Gastroesophageal sphincter (tissue), 3 donors: Measurements from ENCODE around the gene TRIOBP.

ENCODE experiments used
- CTCF ChIP-seq, 4 experiments: fragments of 200-600 bp in 2 of 4; fragments of 450-650 bp in 2 of 4; sonication (generic) in 1 of 4; IDR thresholded peaks; one replicate each; pipeline ENCODE4 v1.5.1; 2017 to 2019; ENCODE audit warnings: antibody characterized with exemption in 4 of 4, mild to moderate bottlenecking in 2 of 4, moderate library complexity in 2 of 4
- POLR2A ChIP-seq, 2 donors: fragments of 450-650 bp; IDR thresholded peaks; one replicate each; pipeline ENCODE4 v1.6.1; 2017; ENCODE audit warnings: antibody characterized with exemption in 2 of 2, mild to moderate bottlenecking in 2 of 2, moderate library complexity in 1 of 2

GRCh38 chr22:37705205-37705604 lies 8.4 kb downstream of the TRIOBP start:
- TF ChIP-seq CTCF (IDR thresholded peaks at IDR 0.05) (no peak), POLR2A (IDR thresholded peaks at IDR 0.05) (no peak)
